ENCODE measurements around the gene BCORL1.

The BCORL1 gene

DNA sequence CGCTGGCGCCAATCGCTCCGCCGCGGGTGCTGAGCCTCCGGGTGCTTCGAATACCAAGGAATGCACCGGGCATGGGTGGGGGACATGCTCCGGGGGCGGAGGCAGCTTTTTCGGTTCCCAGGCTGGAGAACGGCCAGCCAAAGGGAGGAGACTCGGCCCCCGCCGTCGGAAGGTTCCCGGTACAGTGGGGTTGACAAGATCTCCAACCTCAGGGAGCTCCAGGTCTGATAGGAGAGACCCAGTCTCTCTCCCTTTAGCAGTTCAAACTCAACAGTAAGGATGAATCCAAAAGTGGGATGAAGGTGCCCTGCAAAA is 29.1 kb upstream of the BCORL1 start:
- H3K4me3 ChIP-seq (ENCODE audit: low read depth, low read length) = peak overlapping the region; percentile 74

GRCh38 chrX:129953881-129954280 is 28.6 kb upstream of the BCORL1 start:
- Histone ChIP-seq H3K27ac (ENCODE audit: low read depth, low read length) (no peak overlapping the region), H3K4me1 (ENCODE audit: control insufficient read depth, insufficient read depth, low read length, unreplicated experiment) (no peaks in the 10 kb centered on the region), H2AFZ (ENCODE audit: low read length, unreplicated experiment) (no peak overlapping the region), H3K4me3 (ENCODE audit: low read depth, low read length) (no peak overlapping the region), H3K36me3 (ENCODE audit: insufficient read depth, low read length) (no peaks in the 10 kb centered on the region), H3K27me3 (ENCODE audit: insufficient read depth, low read length) (no peaks in the 10 kb centered on the region), H3K79me2 (ENCODE audit: control insufficient read depth, insufficient read depth, low read length, unreplicated experiment) (no peaks in the 10 kb centered on the region)

More for the DNA sequence above, 29.1 kb upstream of the BCORL1 start:
- no peak overlapping the region for H3K27ac ChIP-seq (ENCODE audit: low read depth, low read length)
- no peaks in the 10 kb centered on the region for H3K36me3 ChIP-seq (ENCODE audit: insufficient read depth, low read length)
- H3K4me1 ChIP-seq (ENCODE audit: control insufficient read depth, insufficient read depth, low read length, unreplicated experiment) = no peaks in the 10 kb centered on the region
- H2AFZ ChIP-seq (ENCODE audit: low read length, unreplicated experiment) = no peak overlapping the region
- H3K27me3 ChIP-seq (ENCODE audit: insufficient read depth, low read length) = no peaks in the 10 kb centered on the region
- no peaks in the 10 kb centered on the region for H3K79me2 ChIP-seq (ENCODE audit: control insufficient read depth, insufficient read depth, low read length, unreplicated experiment)

- Histone ChIP-seq H3K27me3 (ENCODE audit: insufficient read depth, low read length) (no peaks in the 10 kb centered on the region), H3K36me3 (ENCODE audit: insufficient read depth, low read length) (no peaks in the 10 kb centered on the region), H3K4me1 (ENCODE audit: control insufficient read depth, insufficient read depth, low read length, unreplicated experiment) (no peaks in the 10 kb centered on the region), H3K4me3 (ENCODE audit: low read depth, low read length) (no peak overlapping the region), H3K79me2 (ENCODE audit: control insufficient read depth, insufficient read depth, low read length, unreplicated experiment) (no peaks in the 10 kb centered on the region), H2AFZ (ENCODE audit: low read length, unreplicated experiment) (no peak overlapping the region), H3K27ac (ENCODE audit: low read depth, low read length) (no peak overlapping the region)
Observed at GRCh38 chrX:129954804-129955203, 27.6 kb upstream of the BCORL1 start.

DNA sequence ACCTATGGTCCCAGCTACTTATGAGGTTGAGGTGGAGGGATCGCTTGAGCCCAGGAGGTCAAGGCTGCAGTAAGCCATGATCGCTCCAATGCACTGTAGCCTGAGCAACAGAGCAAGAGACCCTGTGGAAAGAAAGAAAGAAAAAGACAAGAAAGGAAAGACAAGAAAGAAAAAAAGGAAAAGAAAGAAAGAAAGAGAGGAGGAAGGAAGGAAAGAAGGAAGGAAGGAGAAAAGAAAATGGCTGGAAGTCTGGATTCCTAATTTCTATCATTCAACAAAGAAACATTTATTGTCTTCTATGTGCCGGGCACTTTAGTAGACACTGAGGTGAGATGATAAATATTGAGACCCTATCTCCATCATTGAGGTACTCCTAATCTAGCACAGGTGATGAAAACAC is 26.8 kb upstream of the BCORL1 start:
- Histone ChIP-seq H3K27ac (ENCODE audit: low read depth, low read length) (no peak overlapping the region), H2AFZ (ENCODE audit: low read length, unreplicated experiment) (no peak overlapping the region), H3K36me3 (ENCODE audit: insufficient read depth, low read length) (no peaks in the 10 kb centered on the region), H3K27me3 (ENCODE audit: insufficient read depth, low read length) (no peaks in the 10 kb centered on the region), H3K4me3 (ENCODE audit: low read depth, low read length) (no peak overlapping the region), H3K4me1 (ENCODE audit: control insufficient read depth, insufficient read depth, low read length, unreplicated experiment) (no peaks in the 10 kb centered on the region), H3K79me2 (ENCODE audit: control insufficient read depth, insufficient read depth, low read length, unreplicated experiment) (no peaks in the 10 kb centered on the region)

GRCh38 chrX:129956145-129956544 is 26.3 kb upstream of the BCORL1 start:
- no peaks in the 10 kb centered on the region for H3K27me3 ChIP-seq (ENCODE audit: insufficient read depth, low read length)

GRCh38 chrX:129956765-129957164 is 25.7 kb upstream of the BCORL1 start:
- peaks cover 7% of the 10 kb centered on the region for H3K4me1 ChIP-seq (ENCODE audit: control insufficient read depth, insufficient read depth, low read length, unreplicated experiment)
- H3K27me3 ChIP-seq (ENCODE audit: insufficient read depth, low read length) = no peaks in the 10 kb centered on the region
- no peaks in the 10 kb centered on the region for H3K79me2 ChIP-seq (ENCODE audit: control insufficient read depth, insufficient read depth, low read length, unreplicated experiment)
- no peaks in the 10 kb centered on the region for H3K36me3 ChIP-seq (ENCODE audit: insufficient read depth, low read length)
- H3K27ac ChIP-seq (ENCODE audit: low read depth, low read length) = no peak overlapping the region
- H3K4me3 ChIP-seq (ENCODE audit: low read depth, low read length) = peak overlapping the region; percentile 72; the same call in 1 of the 2 replicates
- H2AFZ ChIP-seq (ENCODE audit: low read length, unreplicated experiment) = no peak overlapping the region

More at GRCh38 chrX:129956145-129956544, 26.3 kb upstream of the BCORL1 start:
- Histone ChIP-seq H2AFZ (ENCODE audit: low read length, unreplicated experiment) (no peak overlapping the region), H3K36me3 (ENCODE audit: insufficient read depth, low read length) (no peaks in the 10 kb centered on the region), H3K79me2 (ENCODE audit: control insufficient read depth, insufficient read depth, low read length, unreplicated experiment) (no peaks in the 10 kb centered on the region), H3K4me1 (ENCODE audit: control insufficient read depth, insufficient read depth, low read length, unreplicated experiment) (peaks cover under 1% of the 10 kb centered on the region), H3K27ac (ENCODE audit: low read depth, low read length) (no peak overlapping the region), H3K4me3 (ENCODE audit: low read depth, low read length) (no peak overlapping the region)

GRCh38 chrX:129957241-129958082 is 25.0 kb upstream of the BCORL1 start:
- Histone ChIP-seq H3K36me3 (ENCODE audit: insufficient read depth, low read length) (no peaks in the 10 kb centered on the region), H3K4me1 (ENCODE audit: control insufficient read depth, insufficient read depth, low read length, unreplicated experiment) (peaks cover 8% of the 10 kb centered on the region), H3K4me3 (ENCODE audit: low read depth, low read length) (peak overlapping the region; percentile 72), H3K79me2 (ENCODE audit: control insufficient read depth, insufficient read depth, low read length, unreplicated experiment) (no peaks in the 10 kb centered on the region), H3K27ac (ENCODE audit: low read depth, low read length) (no peak overlapping the region), H2AFZ (ENCODE audit: low read length, unreplicated experiment) (peak overlapping the region; percentile 75), H3K27me3 (ENCODE audit: insufficient read depth, low read length) (no peaks in the 10 kb centered on the region)

- no peaks in the 10 kb centered on the region for H3K79me2 ChIP-seq (ENCODE audit: control insufficient read depth, insufficient read depth, low read length, unreplicated experiment)
- H3K27ac ChIP-seq (ENCODE audit: low read depth, low read length) = no peak overlapping the region
- H3K4me3 ChIP-seq (ENCODE audit: low read depth, low read length) = no peak overlapping the region
- H3K4me1 ChIP-seq (ENCODE audit: control insufficient read depth, insufficient read depth, low read length, unreplicated experiment) = peaks cover 8% of the 10 kb centered on the region
- no peaks in the 10 kb centered on the region for H3K27me3 ChIP-seq (ENCODE audit: insufficient read depth, low read length)
- no peaks in the 10 kb centered on the region for H3K36me3 ChIP-seq (ENCODE audit: insufficient read depth, low read length)
- no peak overlapping the region for H2AFZ ChIP-seq (ENCODE audit: low read length, unreplicated experiment)
Observed at GRCh38 chrX:129958083-129958465, 24.4 kb upstream of the BCORL1 start.

- H3K4me3 ChIP-seq (ENCODE audit: low read depth, low read length) = no peak overlapping the region
- peaks cover 8% of the 10 kb centered on the region for H3K4me1 ChIP-seq (ENCODE audit: control insufficient read depth, insufficient read depth, low read length, unreplicated experiment)
- no peaks in the 10 kb centered on the region for H3K27me3 ChIP-seq (ENCODE audit: insufficient read depth, low read length)
Observed at GRCh38 chrX:129958814-129959492, 23.5 kb upstream of the BCORL1 start.

GRCh38 chrX:129959493-129959832 is 23.0 kb upstream of the BCORL1 start:
- H3K27me3 ChIP-seq (ENCODE audit: insufficient read depth, low read length) = no peaks in the 10 kb centered on the region
- H3K4me1 ChIP-seq (ENCODE audit: control insufficient read depth, insufficient read depth, low read length, unreplicated experiment) = peaks cover 8% of the 10 kb centered on the region
- H2AFZ ChIP-seq (ENCODE audit: low read length, unreplicated experiment) = no peak overlapping the region
- no peak overlapping the region for H3K4me3 ChIP-seq (ENCODE audit: low read depth, low read length)
- no peaks in the 10 kb centered on the region for H3K79me2 ChIP-seq (ENCODE audit: control insufficient read depth, insufficient read depth, low read length, unreplicated experiment)
- no peaks in the 10 kb centered on the region for H3K36me3 ChIP-seq (ENCODE audit: insufficient read depth, low read length)
- H3K27ac ChIP-seq (ENCODE audit: low read depth, low read length) = no peak overlapping the region

More at GRCh38 chrX:129958814-129959492, 23.5 kb upstream of the BCORL1 start:
- Histone ChIP-seq H3K36me3 (ENCODE audit: insufficient read depth, low read length) (no peaks in the 10 kb centered on the region), H3K27ac (ENCODE audit: low read depth, low read length) (no peak overlapping the region), H2AFZ (ENCODE audit: low read length, unreplicated experiment) (no peak overlapping the region), H3K79me2 (ENCODE audit: control insufficient read depth, insufficient read depth, low read length, unreplicated experiment) (no peaks in the 10 kb centered on the region)

Data from ACC112 (cell line).